Endothelial cell of umbilical vein (primary cell): ENCODE data around the gene DUSP8.

Source experiments
- CTCF ChIP-seq, 2 donors: IDR thresholded peaks; 1 replicate in 1 of 2; 2 replicates in 1 of 2; pipeline ENCODE4 v1.5.1; 2011; ENCODE audit warnings: low read length in 2 of 2, mild to moderate bottlenecking in 2 of 2, moderate library complexity in 2 of 2, control low read depth in 1 of 2, inconsistent platforms in 1 of 2, low read depth in 1 of 2; ENCODE audit not compliant: insufficient read depth in 1 of 2; ENCODE audit errors: extremely low read depth in 1 of 2
- EZH2 ChIP-seq: IDR thresholded peaks from 2 replicates; pipeline ENCODE4 v1.6.1; 2012; ENCODE audit warnings: borderline replicate concordance, low read depth, mild to moderate bottlenecking, moderate library complexity, low read length, inconsistent platforms; ENCODE audit not compliant: severe bottlenecking
- POLR2A ChIP-seq: IDR thresholded peaks from 2 replicates; pipeline ENCODE4 v1.6.1; 2012; ENCODE audit warnings: low read depth, mild to moderate bottlenecking, control low read depth, low read length

GRCh38 chr11:1597331-1597993 is 25.4 kb upstream of the DUSP8 start:
- no peak for TF ChIP-seq POLR2A
- TF ChIP-seq CTCF (IDR thresholded peaks at IDR 0.05; ENCODE audit: extremely low read depth in 1 of 2, insufficient read depth in 1 of 2, low read depth in 1 of 2, low read length in 2 of 2): no peak
- TF ChIP-seq EZH2: no peak
